Stimulated activated CD8-positive, alpha-beta memory T cell treated with anti-CD3 and anti-CD28 coated beads, Interleukin-15, amount 100 ng/mL, for 1 hour (primary cell): ENCODE data around the gene NRM.
"Not testable (repeated sequence)": the region's sequence is repeated elsewhere in the genome, so short reads cannot be mapped to it uniquely, and the experiment has no call there.

Source experiments
- DNase-seq: peaks from one replicate; pipeline ENCODE4 v3.0.0-alpha.2; 2020; ENCODE audit warnings: low read depth

NRM gene, protein sequence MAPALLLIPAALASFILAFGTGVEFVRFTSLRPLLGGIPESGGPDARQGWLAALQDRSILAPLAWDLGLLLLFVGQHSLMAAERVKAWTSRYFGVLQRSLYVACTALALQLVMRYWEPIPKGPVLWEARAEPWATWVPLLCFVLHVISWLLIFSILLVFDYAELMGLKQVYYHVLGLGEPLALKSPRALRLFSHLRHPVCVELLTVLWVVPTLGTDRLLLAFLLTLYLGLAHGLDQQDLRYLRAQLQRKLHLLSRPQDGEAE

DNA sequence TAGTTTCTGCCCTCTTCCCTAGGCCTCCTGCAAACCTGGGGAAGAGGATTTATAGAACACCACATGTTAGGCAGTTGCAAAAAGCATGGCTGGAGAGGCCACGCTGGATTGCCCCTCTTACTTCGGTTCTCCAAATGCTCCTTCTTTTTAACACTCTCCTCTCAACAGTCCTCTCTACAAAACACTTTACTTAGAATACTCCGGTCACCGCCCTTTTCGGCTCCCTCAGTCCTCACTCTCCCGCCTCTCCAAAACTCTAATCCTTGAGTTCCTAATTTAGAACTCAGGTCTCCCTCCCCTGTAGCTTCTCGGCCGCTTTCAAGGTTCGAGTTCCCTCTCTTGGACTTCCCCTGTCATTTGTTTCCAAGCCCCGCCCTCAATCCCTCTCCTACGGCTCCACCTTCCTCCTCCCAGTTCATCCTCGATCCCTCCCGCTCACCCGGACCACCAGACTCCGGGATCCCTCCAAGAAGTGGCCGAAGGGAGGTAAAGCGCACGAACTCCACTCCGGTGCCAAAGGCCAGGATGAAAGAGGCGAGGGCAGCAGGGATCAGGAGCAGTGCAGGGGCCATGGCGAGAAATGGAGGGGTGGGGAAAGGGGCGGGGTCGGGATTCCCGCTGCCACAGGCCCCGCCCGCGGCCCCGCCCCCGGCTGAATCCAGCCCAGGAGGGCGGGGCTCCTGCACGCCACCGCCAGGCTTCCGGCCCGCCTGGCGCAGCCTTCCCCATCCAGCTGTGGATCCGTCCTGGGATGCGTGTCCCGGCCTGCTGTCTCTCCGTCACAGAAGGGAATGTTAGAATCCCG is at the start of gene NRM:
Gene NRM, minus strand, starts transcription at position 582 of the 805 bp plus-strand sequence. Its CDS starts 10 bp downstream, at position 572.
- DNase-seq = no peak

DNA sequence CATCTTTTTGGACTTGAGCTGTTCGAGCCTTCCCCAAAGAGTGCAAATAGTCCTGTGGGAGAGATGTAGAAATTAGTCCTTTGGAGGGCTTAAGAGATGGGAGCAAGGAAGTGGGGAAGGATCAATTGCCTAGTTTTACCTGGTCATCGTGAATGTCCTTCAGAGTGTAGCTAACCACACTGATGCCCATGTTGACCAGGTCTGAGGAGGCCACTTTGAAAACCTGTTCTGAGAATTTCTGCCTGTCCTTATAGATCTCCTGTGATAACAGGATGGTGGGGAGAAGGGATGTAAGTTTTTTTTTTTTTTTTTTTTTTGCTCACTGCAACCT is 49.7 kb upstream of the NRM start:
- DNase-seq = no peak

DNA sequence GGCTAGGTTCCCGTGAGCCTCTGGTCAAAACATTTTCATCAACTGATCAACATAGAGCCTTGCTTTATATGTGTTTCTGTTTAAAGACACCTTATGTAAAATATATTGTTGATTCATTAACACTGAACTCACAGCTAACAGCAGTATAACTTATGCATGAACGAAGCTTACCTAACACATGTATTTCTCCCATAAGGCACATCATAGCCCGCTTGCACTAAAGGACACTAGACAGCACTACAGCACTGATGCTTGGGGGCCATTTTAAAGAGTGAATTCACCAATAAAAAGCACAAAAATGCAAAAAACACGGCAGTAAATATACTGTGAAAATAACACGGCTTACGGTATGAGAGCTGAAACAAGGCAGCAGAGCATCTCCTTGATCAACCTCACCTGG is 47.7 kb upstream of the NRM start:
- DNase-seq = no peak

DNA sequence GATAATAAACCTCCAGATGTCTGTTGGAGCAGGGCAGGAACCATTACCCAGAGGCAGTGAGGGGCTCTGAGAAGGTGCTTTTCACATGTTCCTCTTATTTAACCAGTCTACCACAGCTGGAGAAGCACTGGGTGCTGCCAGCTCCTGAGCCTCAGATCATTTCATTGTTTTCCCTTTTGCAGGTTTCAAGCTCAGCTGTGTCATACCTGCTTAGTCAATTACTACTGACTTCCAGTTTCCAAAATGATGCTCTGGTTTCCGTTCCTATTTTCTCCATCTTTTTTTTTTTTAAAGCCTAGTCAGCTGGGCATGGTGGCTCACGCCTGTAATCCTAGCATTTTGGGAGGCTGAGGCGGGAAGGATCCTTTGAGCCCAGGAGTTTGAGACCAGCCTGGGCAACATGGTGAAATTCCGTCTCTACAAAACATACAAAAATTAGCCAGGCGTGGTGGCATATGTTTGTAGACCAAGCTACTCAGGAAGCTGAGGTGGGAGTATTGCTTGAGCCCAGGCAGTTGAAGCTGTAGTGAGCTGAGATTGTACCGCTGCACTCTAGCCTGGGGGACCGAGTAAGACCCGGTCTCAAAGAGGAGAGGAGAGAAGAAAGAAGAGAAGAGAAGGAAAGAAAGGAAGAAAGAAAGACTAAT is 45.0 kb upstream of the NRM start:
- DNase-seq = no peak

DNA sequence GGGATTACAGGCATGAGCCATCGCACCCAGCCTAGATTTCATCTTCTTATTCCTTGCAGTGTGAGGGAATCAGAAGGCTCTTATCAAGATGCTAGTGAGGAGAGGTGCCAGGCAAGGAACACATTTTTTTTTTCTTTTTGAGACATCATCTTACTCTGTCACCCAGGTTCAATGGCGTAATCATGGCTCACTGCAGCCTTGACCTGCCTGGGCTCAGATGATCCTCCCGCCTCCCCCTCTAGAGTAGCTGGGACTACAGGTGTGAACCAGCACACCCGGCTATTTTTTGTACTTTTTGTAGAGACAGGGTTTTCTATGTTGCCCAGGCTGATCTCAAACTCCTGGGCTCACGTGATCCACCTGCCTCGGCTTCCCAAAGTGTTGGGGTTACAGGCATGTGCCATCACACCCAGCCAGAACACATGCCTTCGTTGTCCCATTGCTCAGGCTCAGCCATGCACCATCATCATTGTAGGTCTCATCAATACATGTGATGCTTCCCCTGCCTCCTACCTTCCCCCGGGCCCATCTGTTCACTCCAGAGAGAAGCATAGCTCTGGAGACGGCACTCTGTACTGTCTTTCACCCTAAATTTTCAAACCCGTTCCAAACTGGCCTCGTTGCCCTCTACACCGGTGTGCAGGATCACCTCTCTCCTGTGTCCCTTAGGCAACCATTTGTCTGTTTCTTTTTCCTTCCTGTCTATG is 41.6 kb upstream of the NRM start:
- DNase-seq = no peak

DNA sequence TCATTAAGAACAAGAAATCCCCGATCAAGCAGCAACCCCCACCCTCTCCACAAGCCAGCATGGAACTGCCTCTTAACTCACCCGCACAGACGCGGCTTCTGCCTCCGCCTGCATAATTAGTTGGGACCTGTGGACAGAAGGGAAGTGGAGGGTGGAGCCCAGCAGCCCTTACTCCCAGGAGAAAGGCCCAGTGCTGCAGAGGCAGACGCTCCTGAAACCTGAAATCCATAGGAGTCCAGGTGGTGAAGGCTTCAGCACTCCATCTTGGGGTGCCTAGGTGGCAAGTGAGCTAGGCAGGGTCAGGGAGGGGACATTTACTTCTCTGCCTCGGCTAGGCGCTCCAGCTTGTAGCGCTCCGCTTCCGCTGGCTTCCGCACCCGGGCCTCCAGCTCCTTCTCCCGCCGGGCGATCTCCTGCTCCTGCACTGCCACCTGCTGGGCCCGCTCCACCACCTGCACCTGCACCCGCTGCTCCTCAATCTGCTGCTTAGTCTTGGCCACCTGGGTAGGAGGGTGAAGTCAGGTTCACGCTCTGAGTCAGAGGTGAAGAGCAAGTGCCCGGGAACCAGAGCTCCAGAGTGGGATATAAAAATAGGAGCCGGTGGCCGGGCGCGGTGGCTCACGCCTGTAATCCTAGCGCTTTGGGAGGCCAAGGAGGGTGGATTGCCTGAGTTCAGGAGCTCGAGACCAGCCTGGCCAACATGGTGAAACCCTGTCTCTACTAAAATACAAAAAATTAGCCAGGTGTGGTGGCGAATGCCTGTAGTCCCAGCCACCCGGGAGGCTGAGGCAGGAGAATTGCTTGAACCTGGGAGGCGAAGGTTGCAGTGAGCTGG is 40.0 kb upstream of the NRM start:
- peak; percentile 63 for DNase-seq

DNA sequence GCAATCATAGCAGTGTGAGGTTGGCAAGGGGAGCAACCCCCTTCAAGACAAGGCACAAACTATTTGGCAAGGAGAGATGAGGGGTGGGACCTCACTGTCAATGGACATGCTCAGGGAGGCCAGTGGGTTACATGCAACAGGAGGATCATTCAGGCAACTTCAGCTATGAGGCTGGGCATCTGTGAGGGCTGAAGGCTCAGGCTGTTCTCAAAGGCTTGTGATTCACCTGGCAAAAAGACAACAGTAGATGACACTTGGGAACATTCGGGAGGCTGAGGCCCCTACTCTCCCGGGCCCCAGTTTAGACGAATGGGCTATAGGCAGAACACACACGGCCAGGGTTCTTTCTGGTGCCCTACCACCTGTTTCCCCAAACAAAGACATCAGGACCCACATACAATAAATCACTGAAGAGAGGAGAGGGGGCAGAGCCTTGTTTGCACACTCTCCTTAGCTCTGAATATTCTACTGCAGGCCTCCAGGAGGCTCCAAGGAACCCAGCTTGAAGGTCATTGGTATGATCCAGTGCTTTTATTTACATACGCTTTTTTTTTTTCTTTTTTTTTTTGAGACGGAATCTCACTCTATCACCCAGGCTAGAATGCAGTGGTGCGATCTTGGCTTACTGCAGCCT is 37.3 kb upstream of the NRM start:
- no peak for DNase-seq

DNA sequence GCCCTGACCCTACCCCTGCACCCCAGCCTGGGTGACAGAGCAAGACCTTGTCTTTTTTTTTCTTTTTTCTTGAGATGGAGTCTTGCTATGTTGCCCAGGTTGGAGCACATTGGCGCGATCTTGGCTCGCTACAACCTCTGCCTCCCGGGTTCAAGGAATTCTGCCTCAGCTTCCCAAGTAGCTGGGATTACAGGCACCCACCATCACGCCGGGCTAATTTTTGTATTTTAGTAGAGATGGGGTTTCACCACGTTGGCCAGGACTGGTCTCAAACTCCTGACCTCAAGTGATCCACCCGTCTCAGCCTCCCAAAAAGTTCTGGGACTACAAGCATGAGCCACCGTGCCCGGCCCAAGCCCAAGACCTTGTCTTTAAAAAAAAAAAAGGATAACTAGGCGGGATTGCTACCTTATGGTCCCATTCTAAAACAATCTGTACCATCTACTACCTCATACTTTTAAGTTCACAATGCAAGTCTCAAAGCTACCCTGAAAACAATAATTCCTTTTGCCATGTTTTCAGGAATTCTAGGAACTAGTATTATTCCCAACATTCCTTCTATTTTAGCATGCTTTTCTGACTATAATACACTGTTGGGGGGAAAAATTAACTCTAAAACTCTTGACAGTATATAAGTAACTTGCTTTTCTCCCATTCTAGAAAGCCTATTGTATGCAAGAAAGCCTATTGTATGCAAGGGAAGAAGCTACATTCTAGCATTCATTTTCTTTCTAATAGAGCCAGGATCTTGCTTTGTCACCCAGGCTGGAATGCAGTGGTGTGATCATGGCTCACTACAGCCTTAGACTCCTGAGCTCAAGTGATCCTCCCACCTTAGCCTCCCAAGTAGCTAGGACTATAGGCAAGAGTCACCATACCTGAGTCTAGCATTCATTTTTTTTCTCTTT is 36.0 kb upstream of the NRM start:
- no peak for DNase-seq

DNA sequence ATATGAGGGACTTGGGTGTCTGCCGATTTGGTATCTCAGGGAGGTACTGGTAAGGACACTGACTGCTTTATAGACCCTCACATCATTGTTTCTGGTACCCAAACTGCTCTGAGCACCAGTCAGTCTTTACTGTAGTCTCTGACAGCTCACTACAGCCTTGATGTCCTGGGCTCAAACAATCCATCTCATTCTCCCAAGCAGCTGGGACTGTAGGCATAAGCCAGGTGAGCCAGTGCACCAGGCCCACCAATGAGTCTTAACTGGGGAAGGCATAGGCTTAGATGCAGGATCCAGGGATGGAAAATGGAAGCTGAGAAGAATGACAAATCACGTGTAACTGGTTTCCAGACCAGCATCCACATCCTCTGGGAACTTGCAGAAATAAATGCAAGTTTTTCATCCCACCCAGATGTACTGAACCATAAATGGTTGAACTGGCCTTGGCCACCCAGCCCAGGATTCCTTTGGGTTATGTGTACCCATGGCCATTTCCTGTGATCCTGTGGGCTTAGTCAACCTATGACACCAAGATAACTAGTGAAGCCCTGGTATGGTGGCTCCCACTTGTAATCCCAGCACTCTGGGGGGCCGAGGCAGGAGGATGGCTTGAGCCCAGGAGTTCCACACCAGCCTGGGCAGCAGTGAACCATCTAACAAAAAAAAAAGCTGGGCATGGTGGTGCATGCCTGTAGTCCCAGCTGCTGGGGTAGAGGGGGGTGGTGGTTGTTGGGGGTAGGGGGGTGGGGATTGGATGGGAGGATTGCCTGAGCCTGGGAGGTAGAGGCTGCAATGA is 35.1 kb upstream of the NRM start:
- no peak for DNase-seq

DNA sequence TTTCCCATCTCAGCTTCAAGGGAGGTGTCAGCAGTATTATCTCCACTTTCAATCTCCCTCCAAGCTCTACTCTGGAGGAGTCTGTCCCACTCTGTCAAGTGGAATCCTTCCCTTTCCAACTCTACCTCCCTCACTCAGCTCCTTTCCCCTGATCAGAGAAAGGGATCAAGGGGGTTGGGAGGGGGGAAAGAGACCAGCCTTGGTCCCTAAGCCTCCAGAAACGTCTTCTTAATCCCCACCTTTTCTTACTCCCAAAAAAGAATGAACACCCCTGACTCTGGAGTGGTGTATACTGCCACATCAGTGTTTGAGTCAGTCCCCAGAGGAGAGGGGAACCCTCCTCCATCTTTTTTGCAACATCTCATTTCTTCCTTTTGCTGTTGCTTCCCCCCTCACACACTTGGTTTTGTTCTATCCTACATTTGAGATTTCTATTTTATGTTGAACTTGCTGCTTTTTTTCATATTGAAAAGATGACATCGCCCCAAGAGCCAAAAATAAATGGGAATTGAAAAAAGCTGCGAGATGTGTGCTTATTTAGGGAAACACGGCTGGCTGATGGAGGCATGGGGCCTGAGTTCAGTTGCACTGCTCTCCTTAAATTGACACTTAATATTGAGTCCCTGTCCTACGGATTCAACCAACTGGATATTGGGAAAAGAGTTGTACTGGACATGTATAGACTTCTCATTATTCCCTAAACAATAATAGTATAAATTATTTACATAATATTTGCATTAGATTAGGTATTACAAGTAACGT is 34.3 kb upstream of the NRM start:
- DNase-seq = no peak

DNA sequence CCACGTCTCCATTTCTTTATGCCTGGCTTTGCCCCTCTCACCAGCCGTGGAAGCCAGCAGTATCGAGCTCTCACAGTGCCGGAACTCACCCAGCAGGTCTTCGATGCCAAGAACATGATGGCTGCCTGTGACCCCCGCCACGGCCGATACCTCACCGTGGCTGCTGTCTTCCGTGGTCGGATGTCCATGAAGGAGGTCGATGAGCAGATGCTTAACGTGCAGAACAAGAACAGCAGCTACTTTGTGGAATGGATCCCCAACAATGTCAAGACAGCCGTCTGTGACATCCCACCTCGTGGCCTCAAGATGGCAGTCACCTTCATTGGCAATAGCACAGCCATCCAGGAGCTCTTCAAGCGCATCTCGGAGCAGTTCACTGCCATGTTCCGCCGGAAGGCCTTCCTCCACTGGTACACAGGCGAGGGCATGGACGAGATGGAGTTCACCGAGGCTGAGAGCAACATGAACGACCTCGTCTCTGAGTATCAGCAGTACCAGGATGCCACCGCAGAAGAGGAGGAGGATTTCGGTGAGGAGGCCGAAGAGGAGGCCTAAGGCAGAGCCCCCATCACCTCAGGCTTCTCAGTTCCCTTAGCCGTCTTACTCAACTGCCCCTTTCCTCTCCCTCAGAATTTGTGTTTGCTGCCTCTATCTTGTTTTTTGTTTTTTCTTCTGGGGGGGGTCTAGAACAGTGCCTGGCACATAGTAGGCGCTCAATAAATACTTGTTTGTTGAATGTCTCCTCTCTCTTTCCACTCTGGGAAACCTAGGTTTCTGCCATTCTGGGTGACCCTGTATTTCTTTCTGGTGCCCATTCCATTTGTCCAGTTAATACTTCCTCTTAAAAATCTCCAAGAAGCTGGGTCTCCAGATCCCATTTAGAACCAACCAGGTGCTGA is 33.3 kb upstream of the NRM start:
- DNase-seq = not testable (repeated sequence)

DNA sequence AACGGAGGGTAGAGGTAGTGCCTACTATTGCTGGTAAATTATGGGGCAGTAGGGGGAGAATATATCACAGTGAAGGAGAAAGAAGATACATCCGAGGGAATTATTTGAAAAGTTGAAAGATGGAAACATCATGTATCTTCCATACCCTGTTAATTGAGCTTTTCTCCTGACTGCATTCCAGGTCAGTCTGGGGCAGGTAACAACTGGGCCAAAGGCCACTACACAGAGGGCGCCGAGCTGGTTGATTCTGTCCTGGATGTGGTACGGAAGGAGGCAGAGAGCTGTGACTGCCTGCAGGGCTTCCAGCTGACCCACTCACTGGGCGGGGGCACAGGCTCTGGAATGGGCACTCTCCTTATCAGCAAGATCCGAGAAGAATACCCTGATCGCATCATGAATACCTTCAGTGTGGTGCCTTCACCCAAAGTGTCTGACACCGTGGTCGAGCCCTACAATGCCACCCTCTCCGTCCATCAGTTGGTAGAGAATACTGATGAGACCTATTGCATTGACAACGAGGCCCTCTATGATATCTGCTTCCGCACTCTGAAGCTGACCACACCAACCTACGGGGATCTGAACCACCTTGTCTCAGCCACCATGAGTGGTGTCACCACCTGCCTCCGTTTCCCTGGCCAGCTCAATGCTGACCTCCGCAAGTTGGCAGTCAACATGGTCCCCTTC is 32.5 kb upstream of the NRM start:
- not testable (repeated sequence) for DNase-seq

DNA sequence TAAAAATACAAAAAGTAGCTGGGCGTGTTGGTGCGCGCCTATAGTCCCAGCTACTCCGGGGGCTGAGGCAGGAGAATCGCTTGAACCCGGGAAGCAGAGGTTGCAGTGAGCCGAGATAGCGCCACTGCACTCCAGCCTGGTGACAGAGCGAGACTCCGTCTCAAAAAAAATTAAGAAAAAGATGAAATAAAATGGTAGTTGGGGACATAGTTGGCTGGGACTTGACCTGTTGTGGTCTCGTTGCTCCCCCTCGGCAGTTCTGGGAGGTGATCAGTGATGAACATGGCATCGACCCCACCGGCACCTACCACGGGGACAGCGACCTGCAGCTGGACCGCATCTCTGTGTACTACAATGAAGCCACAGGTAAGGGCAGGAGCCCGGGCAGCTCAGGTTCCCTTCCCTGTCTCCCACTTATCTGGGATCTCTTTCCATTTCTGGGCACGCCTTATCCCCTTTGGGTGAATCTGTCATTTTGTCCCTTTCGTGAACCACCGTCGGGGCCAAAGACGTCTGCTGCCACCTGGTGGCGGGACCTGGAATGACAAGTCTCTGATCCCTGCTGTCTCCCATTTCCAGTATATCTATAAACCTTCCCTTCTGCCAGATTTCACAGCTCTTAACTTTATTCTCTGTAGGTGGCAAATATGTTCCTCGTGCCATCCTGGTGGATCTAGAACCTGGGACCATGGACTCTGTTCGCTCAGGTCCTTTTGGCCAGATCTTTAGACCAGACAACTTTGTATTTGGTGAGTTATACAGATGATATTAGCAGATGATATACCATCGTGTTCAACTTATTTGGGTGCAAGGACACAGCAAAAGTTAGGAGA is 31.7 kb upstream of the NRM start:
- peak; percentile 81 for DNase-seq

DNA sequence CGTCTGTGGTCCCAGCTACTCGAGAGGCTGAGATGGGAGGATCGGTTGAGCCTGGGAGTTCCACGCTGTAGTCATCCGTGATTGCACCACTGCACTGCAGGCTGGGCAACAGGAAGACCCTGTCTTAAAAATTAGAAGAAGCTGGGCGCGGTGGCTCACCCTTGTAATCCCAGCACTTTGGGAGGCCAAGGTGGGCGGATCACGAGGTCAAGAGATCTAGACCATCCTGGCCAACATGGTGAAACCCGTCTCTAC is 31.2 kb upstream of the NRM start:
- not testable (repeated sequence) for DNase-seq

DNA sequence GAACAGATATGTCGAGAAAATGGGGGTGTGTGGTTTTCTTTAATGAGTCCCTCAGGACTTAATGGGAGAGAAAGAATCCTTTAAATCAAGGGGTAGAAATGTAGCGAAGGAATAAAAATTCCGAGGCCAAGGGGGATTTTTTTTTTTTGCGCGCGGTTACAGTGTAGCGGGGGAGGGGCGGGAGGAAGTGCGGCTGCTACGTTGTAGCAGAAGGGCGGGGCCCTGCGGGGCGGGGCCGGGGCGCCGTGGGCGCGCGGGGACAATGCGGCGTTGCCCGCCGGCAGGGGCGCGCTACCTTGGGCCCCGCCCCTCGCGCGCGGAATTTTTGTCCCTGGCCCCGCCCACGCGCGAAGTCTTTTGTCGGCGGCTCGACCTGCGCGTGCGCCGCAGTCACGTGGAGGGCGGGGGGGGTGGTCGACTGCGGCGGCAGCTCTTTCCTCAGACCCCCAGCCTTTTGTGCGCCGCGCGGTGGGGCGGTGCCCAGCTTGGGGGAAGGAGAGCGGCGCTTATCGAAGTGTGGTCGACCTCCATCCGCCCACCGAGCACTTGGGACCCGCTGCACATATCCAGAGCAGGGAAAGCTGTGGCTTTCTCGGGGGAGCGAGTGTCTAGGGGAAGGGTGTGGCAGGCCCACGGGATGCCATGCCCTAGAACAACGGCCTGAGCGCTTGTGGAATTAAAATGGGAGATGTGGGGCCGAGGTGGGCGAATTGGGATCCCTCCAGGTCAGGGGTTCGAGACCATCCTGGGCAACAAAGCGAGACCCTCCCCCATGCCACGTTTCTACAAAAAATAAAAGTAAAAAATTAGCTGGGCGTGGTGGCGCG is 30.6 kb upstream of the NRM start:
- DNase-seq = peak; percentile 88
